Karpas-422 (cell line): Measurements from ENCODE around the gene PDGFC. TPM values are rescaled to one million over a fixed set of nuclear protein-coding genes. Genes with fewer than 3 reads are reported as not detected.

Experiments
- DNase-seq: peaks from one replicate; pipeline ENCODE4 v3.0.0-alpha.2; 2015
- H2AFZ ChIP-seq: fragments of 200-600 bp; sonication (generic); 2 replicates; pipeline ENCODE4 v1.6.1; 2014; ENCODE audit warnings: antibody characterized with exemption, low read length, mixed read lengths
- H3K27ac ChIP-seq: fragments of 200-600 bp; sonication (generic); 2 replicates; pipeline ENCODE4 v1.5.1; 2014; ENCODE audit warnings: mild to moderate bottlenecking, low read length, moderate library complexity
- H3K27me3 ChIP-seq: fragments of 200-600 bp; sonication (generic); 2 replicates; pipeline ENCODE4 v1.6.1; 2014; ENCODE audit warnings: low read length, mixed read lengths
- H3K36me3 ChIP-seq: fragments of 200-600 bp; sonication (generic); 2 replicates; pipeline ENCODE4 v1.6.1; 2014; ENCODE audit warnings: low read length, mixed read lengths; ENCODE audit not compliant: insufficient read depth
- H3K4me1 ChIP-seq: fragments of 200-600 bp; sonication (generic); 2 replicates; pipeline ENCODE4 v1.6.1; 2014; ENCODE audit warnings: mild to moderate bottlenecking, low read length, mixed read lengths
- H3K4me2 ChIP-seq: fragments of 200-600 bp; sonication (generic); 2 replicates; pipeline ENCODE4 v1.6.1; 2014; ENCODE audit warnings: low read length, low read depth, mild to moderate bottlenecking; ENCODE audit not compliant: poor library complexity, severe bottlenecking
- H3K4me3 ChIP-seq: fragments of 200-600 bp; sonication (generic); 2 replicates; pipeline ENCODE4 v1.5.1; 2014; ENCODE audit warnings: mild to moderate bottlenecking, antibody characterized with exemption, low read length, mixed read lengths
- H3K79me2 ChIP-seq: fragments of 200-600 bp; sonication (generic); 2 replicates; pipeline ENCODE4 v1.6.1; 2014; ENCODE audit warnings: mild to moderate bottlenecking, low read length, mixed read lengths
- H3K9ac ChIP-seq: fragments of 200-600 bp; sonication (generic); 2 replicates; pipeline ENCODE4 v1.6.0; 2014; ENCODE audit warnings: low read length
- H3K9me2 ChIP-seq: fragments of 200-600 bp; sonication (generic), shearing (Covaris generic); replicated peaks from 2 replicates; pipeline ENCODE4 v1.6.0; 2014; ENCODE audit warnings: mild to moderate bottlenecking, low read length, moderate library complexity; ENCODE audit not compliant: insufficient read depth
- H3K9me3 ChIP-seq: fragments of 300-700, 200-600 bp; sonication (generic); 2 replicates; pipeline ENCODE4 v1.6.1; 2014; ENCODE audit warnings: low read length, mixed read lengths
- H4K20me1 ChIP-seq: fragments of 200-600 bp; sonication (generic); 2 replicates; pipeline ENCODE4 v1.6.1; 2014; ENCODE audit warnings: mild to moderate bottlenecking, antibody characterized with exemption, low read length, low read depth; ENCODE audit not compliant: insufficient read depth
- small RNA-seq: library from RNA; depleted of rRNA; stranded (forward); fragments of <200 nt; gene quantifications from one replicate; pipeline ENCODE3, GENCODE V24; 2014
- total RNA-seq: library from RNA; depleted of rRNA; stranded (reverse); fragments of >200 nt; shearing (Covaris generic); gene quantifications from 2 replicates; pipeline ENCODE4 v1.2.3, GENCODE V29; 2014; ENCODE audit warnings: low replicate concordance; rRNA removed

PDGFC gene
- total RNA-seq, 1 experiment from 2014 or later, result not detected

DNA sequence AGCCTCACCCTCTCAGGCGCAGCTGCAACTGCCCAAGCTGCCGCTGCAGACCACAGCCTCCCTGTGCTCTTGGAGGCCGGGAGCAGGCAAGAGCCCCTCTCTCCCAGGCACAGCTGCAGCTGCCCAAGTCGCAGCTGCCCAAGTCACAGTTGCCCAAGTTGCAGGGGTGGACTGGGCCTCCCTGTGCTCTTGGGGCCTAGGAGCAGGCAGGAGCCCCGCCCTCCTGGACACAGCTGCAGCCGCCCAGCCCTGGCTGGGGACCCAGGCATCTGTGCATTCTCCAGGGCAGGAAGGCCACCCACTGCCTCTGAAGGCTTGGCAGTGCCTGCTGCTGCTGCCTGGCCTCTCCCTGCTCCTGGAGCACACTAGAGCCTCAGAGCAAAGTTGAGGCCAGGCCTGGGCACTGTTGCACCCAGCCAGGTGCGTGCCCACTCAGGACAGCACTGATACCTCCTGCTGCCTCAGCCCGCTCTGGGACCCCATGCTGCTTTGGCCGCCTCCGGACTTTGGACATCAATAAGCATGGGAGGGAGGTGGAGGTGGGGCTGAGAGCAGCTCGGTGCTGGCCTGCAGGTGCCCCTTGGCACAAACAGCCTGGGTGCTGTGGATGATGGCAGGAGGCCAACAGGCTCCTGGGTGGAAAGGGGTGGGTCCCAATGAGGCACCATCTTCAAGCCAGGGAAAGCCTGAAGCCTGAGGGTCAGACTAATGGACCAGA, 247.5 kb downstream of the PDGFC start:
- H3K9ac ChIP-seq, result no peak overlapping the region
- H2AFZ ChIP-seq, result no peak overlapping the region
- DNase-seq, result no peak
- no peak overlapping the region for H3K27ac ChIP-seq
- H3K4me3 ChIP-seq, result no peak overlapping the region
- no peaks in the 10 kb centered on the region for H3K9me2 ChIP-seq
- no peaks in the 10 kb centered on the region for H3K36me3 ChIP-seq
- H3K27me3 ChIP-seq, result no peaks in the 10 kb centered on the region
- H3K4me2 ChIP-seq, result no peak overlapping the region
- no peaks in the 10 kb centered on the region for H3K9me3 ChIP-seq
- no peaks in the 10 kb centered on the region for H3K4me1 ChIP-seq
- H3K79me2 ChIP-seq, result no peaks in the 10 kb centered on the region
- no peaks in the 10 kb centered on the region for H4K20me1 ChIP-seq

DNA sequence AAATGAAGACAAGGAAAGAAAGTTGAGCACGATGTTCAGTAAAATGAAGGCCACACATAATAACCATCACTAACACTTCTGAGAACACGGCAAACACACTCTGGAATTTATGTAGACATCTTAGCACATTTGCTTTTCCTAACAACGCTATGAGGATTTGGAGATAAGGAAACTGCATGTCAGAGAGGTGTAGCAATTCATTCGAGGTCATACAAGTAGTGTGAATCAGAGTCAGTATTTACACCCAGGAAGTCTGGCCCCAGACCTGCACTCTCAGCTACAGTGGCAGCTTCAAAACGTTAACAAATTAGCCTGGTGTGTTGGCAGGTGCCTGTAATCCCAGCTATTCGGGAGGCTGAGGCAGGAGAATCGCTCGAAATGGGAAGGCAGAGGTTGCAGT, 253.4 kb downstream of the PDGFC start:
- H3K4me2 ChIP-seq, result no peak overlapping the region
- H3K9me3 ChIP-seq, result no peaks in the 10 kb centered on the region
- H3K9ac ChIP-seq, result no peak overlapping the region
- H3K27ac ChIP-seq, result no peak overlapping the region
- H3K4me1 ChIP-seq, result no peaks in the 10 kb centered on the region
- no peaks in the 10 kb centered on the region for H3K27me3 ChIP-seq
- H3K36me3 ChIP-seq, result no peaks in the 10 kb centered on the region
- H3K4me3 ChIP-seq, result no peak overlapping the region
- H4K20me1 ChIP-seq, result no peaks in the 10 kb centered on the region
- no peaks in the 10 kb centered on the region for H3K9me2 ChIP-seq
- no peak overlapping the region for H2AFZ ChIP-seq
- DNase-seq, result no peak
- no peaks in the 10 kb centered on the region for H3K79me2 ChIP-seq

DNA sequence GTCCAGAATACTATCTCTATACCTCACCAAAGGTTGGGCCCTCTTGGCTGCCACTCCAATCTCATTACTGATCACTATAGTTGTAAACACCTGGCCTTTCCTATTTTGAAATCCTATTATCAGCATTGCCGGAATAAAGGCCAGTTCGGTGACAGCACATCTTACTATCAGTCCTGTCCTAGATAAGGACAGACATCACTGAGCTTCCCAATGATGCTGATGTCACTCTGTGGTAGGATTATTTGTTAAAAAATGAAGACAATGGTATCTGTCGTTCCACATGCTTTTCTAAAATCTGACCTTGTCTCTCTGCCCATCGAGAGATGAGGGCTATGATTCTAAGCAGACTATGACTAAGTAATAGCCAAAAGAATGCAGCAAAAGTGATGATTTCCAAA, 260.4 kb downstream of the PDGFC start:
- Histone ChIP-seq H3K36me3 (no peaks in the 10 kb centered on the region), H3K27me3 (no peaks in the 10 kb centered on the region), H3K79me2 (no peaks in the 10 kb centered on the region), H3K27ac (no peak overlapping the region), H3K9me2 (no peaks in the 10 kb centered on the region), H3K9ac (no peak overlapping the region), H3K4me3 (no peak overlapping the region), H4K20me1 (no peaks in the 10 kb centered on the region), H2AFZ (no peak overlapping the region), H3K4me1 (no peaks in the 10 kb centered on the region), H3K4me2 (no peak overlapping the region), H3K9me3 (no peaks in the 10 kb centered on the region)
- DNase-seq, result no peak

Small RNA genes within 50 kb of the gene (small RNA-seq; reads per million reads assigned to genes)
- not detected for gene AC092608.2

Other genes starting within 250 kb of the PDGFC start
- gene GLRB, start 104.4 kb upstream of the PDGFC start, total RNA-seq, result not detected in 2 replicates
- not detected in 2 replicates for gene GRIA2, start 248.9 kb upstream of the PDGFC start, total RNA-seq